ENCODE measurements around the gene DHRS9.
"Not testable (repeated sequence)": the region's sequence is repeated elsewhere in the genome, so short reads cannot be mapped to it uniquely, and the experiment has no call there.

Gene DHRS9

GRCh38 chr2:169069341-169069740, at the start of gene DHRS9:
TSS of gene DHRS9 (plus strand) at chr2:169069563. CDS start at chr2:169081582, 12,019 bp downstream.
- DNase-seq: no peak

DNA sequence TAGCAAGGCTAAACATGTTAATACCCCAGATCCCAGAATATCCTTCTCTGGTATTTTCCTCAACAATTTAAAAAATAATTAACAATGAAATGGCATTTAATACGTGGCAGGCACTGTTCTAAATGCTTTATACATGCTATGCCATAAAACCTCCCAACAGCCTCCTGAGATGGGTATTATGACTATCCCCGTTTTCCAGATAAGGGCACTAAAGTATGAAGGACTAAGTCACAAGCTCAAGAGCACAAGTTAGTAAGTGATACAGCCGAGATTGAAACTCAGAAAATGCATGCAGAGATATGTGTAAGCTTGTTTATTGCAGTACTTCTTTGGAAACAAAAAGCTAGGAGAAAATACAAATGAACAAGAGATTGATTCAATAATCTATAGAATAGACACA, 46.2 kb upstream of the DHRS9 start:
- DNase-seq: no peak

- DNase-seq: no peak
Observed at GRCh38 chr2:169026056-169026455, 43.3 kb upstream of the DHRS9 start.

DNA sequence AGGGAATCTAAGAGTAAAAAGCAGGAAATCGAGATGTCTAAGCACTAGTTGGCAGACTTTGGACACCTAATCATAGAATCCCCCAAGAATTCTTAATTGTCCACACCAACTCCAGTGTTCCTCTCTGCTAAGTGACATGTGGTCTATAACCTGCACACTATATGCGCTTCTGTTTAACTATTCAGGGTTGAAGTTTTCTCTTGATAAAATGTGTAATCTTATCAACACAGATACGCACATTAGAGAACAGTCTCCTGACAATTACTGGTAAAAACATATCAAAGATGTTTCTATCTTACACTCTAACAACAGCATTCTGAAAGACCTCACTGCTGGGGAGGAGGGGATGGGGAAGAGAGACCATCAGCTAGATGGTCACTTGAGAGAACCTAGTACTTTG, 42.1 kb upstream of the DHRS9 start:
- no peak for DNase-seq

DNA sequence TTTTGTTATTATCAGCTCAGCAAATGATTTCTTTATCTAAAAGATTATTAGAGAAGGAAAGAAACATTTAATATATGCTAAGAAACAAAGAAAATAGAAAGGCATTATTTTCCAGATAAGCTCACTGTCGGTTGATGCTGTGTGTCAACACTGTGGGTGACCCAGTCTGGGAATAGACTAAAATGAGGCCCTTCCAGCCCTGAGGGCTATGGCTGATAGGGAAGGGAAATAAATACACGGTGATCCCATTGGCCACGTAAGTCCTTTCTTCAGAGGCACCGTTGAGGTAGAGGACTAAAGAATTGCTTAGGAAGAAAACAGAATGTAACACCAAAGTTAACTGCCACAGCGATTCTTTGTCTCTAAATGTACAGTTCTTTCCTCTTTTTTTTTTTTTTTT, 40.0 kb upstream of the DHRS9 start:
- DNase-seq: no peak

DNA sequence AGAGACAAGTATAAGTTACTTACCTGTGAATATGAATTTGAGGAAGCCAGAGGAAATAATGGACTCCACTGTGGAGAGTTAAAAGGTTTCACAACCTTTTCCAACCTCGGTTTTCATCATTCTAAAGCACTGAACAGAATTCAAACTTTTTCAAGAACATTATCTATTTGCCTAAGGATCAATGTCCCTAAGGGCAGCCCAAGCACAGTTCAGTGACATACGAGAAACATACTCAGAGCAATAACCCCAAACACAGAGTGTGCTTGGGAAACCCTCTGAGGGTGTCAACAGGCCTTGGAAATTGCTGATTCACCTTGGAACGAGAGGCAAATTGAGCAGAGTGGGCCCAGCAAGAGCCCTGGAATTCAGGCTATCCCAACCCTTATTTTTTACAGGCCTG, 38.2 kb upstream of the DHRS9 start, which contains the start of gene ABCB11:
Gene ABCB11, minus strand, starts transcription at position 123 of the 400 bp plus-strand sequence. CDS start 13,199 bp downstream, outside the sequence.
- DNase-seq: no peak

- DNase-seq: no peak
Observed at GRCh38 chr2:169034256-169034655, 35.1 kb upstream of the DHRS9 start.

DNA sequence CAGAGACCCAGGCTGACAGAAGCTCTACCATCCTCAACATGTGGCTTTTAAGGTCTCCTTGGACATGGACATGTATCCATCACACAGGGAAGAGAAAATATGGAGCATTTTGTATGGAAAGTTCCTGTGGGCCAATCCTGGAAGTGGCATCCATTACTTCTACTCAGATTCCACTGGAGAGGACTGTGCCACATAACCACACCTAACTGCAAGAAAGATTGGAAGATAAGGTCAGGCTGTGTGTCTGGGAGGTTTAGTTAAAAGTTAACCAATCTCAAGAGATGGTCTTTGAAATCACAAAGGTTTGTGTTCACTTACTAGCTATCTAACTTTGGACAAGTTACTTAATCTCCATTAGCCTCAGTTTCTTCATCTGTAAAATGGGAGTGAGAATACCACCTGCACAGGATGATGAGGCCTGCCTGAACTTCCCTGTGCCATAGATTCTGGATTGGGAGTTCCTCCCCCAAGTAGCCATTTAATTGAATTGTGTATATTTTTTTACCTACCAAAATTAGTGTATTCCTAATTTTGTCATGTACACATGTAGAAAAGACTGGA, 34.3 kb upstream of the DHRS9 start:
- DNase-seq: no peak

- DNase-seq: no peak
Observed at GRCh38 chr2:169035887-169036286, 33.5 kb upstream of the DHRS9 start.

DNA sequence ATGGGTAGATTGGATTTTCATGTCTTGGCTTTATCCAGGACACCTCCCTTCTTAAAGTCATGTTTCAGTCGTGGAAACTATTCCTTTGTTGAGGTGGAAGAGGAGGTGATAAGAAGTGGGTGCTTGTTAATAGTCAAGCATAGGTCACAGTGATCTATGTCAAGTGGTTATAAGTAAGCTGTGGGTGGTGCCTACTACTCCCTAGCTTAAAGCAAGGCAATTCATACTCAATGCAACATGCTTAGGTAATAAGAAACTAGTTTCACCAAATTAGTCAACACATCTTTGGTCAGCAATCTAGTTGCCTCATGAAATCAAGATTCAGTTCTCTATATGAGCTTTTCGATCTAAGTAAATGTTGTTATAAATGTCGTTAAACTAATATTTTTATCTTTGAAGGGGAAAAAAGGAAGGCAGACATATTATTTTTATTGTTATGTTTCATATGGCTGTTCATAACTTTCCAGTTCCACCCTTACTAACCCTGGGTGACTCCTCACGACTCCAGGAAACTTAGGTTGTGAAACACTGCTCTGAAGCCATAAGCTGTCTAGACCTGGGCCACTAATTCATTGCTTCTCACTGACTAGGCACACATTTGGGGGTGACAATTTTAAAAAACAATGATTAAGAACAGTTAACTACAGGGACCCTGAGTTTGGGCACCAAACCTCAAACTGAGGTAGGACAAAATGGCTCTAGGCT, 32.5 kb upstream of the DHRS9 start:
- no peak for DNase-seq

GRCh38 chr2:169038338-169038757, 31.0 kb upstream of the DHRS9 start:
- DNase-seq: no peak

- DNase-seq: no peak
Observed at GRCh38 chr2:169039702-169040101, 29.7 kb upstream of the DHRS9 start.

DNA sequence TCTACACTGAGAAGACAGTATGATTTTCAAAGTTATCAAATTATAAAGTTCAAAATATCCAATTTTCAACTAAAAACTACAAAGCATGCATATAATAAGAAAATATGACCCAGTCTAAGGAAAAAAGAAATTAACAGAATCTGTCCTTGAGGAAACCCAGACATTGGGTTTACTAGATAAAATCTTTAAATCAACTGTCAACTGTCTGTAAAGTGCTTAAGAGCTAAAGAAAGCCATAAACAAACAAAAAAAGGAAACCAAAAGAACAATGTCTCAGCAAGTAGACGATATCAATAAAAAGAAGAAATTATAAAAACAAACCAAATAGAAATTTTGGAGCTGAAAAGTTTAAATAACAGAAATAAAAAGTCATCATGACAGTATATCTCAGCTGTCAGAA, 27.8 kb upstream of the DHRS9 start:
- DNase-seq: no peak

DNA sequence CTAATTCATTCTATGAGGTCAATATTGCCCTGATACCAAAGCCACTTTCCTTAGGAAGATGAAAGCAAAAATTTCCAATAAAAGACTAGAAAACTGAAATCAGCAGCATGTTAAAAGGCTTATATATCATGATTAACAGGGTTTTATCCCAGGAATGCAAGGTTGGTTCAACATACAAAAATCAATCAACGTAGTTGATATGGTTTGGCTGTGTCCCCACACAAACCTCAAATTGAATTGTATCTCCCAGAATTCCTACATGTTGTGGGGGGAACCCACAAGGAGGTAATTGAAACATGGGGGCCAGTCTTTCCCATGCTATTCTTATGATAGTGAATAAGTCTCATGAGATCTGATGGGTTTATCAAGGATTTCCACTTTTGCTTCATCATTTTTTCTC, 26.5 kb upstream of the DHRS9 start:
- DNase-seq: no peak

GRCh38 chr2:169046440-169047151, 22.8 kb upstream of the DHRS9 start:
- no peak for DNase-seq

DNA sequence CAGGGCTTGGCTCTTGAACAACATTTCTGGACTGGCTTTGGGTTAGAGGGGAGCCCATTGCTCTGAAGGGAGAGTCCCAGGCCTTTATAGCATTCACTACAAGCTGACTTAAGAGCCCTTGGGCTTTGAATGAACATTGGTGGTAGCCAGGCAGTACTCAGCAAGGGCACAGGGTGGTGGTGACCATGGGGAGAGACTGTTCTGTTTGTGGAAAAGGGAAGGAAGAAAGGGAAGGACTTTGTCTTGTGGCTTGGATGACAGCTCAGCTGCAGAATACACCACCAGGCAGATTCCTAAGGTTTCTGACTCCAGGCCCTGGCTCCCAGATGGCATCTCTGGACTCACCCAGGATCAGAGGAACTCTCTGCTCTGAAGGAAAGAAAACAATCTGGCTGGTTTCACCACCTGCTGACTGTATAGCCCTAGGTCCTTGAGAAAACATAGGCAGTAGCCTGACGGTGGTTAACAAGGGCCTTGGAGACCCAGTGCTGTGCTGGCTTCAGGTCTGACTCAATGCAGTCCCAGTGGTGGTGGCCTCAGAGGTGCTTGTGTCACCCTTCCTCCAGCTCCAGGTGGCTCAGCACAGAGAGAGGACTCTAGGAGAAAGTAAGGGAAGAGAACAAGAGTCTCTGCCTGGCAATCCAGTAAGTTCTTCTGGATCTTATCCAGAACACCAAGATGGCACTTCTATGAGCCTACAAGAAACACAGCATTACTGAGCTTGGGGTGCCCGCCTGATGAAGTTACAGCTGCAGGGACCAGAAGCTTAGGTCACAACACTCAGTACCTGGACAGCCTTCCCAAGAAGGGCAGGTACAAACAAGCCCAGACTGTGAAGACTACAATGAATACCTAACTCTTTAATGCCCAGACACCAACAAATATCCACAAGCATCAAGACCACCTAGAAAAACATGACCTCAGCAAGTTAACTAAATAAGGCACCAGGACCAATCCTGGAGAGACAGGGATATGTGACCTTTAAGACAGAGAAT, 21.8 kb upstream of the DHRS9 start:
- no peak for DNase-seq

DNA sequence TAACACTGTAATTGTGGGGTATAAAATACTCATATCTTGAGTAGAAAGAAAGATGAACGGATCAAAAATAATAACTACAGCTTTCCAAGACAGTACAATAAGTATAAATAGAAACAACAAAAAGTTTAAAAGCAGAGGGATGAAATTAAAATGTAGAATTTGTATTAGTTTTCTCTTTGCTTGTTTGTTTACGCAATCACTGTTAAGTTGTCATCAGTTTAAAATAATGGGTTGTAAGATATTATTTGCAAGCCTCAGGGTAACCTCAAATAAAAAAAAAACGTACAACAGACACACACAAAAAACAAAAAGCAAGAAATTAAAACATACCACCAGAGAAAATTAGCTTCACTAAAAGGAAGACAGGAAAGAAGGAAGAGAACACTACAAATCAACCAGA, 20.2 kb upstream of the DHRS9 start:
- no peak for DNase-seq

DNA sequence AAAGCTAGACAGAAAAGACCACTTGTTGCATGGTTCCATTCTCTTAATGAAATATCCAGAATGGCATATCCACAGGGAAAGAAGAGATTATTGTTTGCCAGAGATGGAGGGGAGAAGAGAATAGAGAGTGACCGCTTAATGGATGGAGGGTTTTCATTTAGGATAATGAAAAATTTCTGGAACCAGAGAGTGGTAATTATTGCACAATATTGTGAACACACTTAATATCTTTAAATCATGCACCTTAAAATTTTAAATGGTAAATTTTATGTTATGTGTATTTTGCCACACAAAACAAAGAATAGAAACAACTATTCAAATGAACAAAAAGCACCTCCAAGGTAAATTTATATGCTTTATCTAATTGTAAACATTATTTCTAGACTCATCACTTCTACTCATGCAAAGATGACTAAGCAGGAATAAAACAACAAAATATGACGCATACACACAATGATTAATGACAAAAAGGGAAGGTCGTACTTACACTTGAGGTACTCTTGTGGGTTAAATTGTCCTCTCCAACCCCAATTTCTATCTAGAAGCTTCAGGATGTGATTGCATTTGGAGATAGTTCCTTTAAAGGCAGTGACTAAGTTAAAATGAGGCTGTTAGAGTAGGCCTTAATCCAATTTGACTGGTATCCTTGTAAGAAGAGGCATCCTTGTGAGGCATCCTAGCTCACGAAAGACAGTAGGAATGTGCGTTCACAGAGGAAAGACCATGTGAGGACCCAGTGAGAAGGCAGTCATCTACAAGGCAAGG, 18.7 kb upstream of the DHRS9 start:
- DNase-seq: no peak

DNA sequence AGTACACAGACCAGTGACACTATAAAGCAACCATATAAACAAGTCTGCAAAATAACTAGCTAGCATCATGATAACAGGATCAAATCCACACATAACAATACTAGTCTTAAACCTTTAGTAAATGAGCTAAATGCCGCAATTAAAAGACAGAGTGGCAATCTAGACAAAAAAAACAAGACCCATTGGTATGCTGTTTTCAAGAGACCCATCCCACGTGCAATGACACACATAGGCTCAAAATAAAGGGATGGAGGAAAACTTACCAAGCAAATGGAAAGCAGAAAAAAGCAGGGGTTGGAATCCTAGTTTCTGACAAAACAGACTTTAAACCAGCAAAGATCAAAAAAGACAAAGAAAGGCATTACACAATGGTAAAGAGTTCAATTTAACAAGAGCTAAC, 14.8 kb upstream of the DHRS9 start:
- DNase-seq: not testable (repeated sequence)

- not testable (repeated sequence) for DNase-seq
Observed at GRCh38 chr2:169064199-169064598, 5.2 kb upstream of the DHRS9 start.

GRCh38 chr2:169065422-169065821, 3.9 kb upstream of the DHRS9 start:
- no peak for DNase-seq

All from hippocampal formation (tissue), 2 donors.